A673 (cell line): Measurements from ENCODE around the gene MRPL42.

Source experiments
- CTCF ChIP-seq: fragments of 300-800, 200-600 bp; sonication (generic); conservative IDR thresholded peaks from 2 replicates; pipeline ENCODE4 v1.5.1; 2017; ENCODE audit warnings: low read depth, mild to moderate bottlenecking, antibody characterized with exemption, low read length, moderate library complexity, mixed read lengths
- EZH2 ChIP-seq: fragments of 200-600 bp; sonication (generic); IDR thresholded peaks from 2 replicates; pipeline ENCODE4 v1.6.1; 2017; ENCODE audit warnings: borderline replicate concordance, low read depth, mild to moderate bottlenecking, mixed read lengths, antibody characterized with exemption, low read length; ENCODE audit not compliant: poor library complexity, severe bottlenecking

GRCh38 chr12:93526786-93527428 is 59.6 kb downstream of the MRPL42 start:
- TF ChIP-seq CTCF (no peak), EZH2 (no peak)
